Measurements from ENCODE around the gene FOXP1. TPM values are rescaled to one million over a fixed set of nuclear protein-coding genes. Genes with fewer than 3 reads are reported as not detected.

The FOXP1 gene
- total and polyA plus RNA-seq, 4 donors = 4.9 to 35.4 (median 32.0) TPM

GRCh38 chr3:71211083-71211482 is 372.4 kb downstream of the FOXP1 start:
- 57% methylated on average over 4 of the region's 4 CpGs for WGBS
- no peak for DNase-seq (ENCODE audit: low spot score)
- Histone ChIP-seq H3K27ac (ENCODE audit: low read depth in 1 of 2, low read length in 2 of 2) (peak overlapping the region; percentile 49 to 68), H3K9ac (ENCODE audit: low read depth in 1 of 2, low read length in 2 of 2) (no peak overlapping the region), H3K4me1 (ENCODE audit: control insufficient read depth in 4 of 4, insufficient read depth in 4 of 4, low read length in 3 of 4) (peaks cover 8 to 42% (median 37%) of the 10 kb centered on the region in 4 donors), H3K4me3 (ENCODE audit: low read depth in 1 of 3, low read length in 3 of 3) (no peak overlapping the region), H3K9me3 (ENCODE audit: control insufficient read depth in 4 of 4, low read length in 3 of 4) (no peaks in the 10 kb centered on the region), H3K27me3 (ENCODE audit: control insufficient read depth in 4 of 4, insufficient read depth in 4 of 4, low read length in 3 of 4) (no peaks in the 10 kb centered on the region), H3K36me3 (ENCODE audit: control insufficient read depth in 4 of 4, insufficient read depth in 3 of 4, low read depth in 1 of 4, low read length in 3 of 4) (no peaks in the 10 kb centered on the region)
- peak; percentile 48 to 59 for TF ChIP-seq HNF4A (conservative IDR thresholded peaks at IDR 0.05)
- no peak for TF ChIP-seq GABPA (IDR thresholded peaks at IDR 0.05 in 1 of 2, conservative IDR thresholded peaks at IDR 0.05 in 1 of 2)

- H3K4me1 ChIP-seq (ENCODE audit: control insufficient read depth in 4 of 4, insufficient read depth in 4 of 4, low read length in 3 of 4) = peaks cover 6 to 42% (median 37%) of the 10 kb centered on the region in 4 donors
- peak overlapping the region; percentile 68 to 87 for H3K27ac ChIP-seq (ENCODE audit: low read depth in 1 of 2, low read length in 2 of 2)
- no peaks in the 10 kb centered on the region for H3K9me3 ChIP-seq (ENCODE audit: control insufficient read depth in 4 of 4, low read length in 3 of 4)
- TF ChIP-seq HNF4A (conservative IDR thresholded peaks at IDR 0.05) = peak; percentile 55 to 57
- peak; percentile 90 for TF ChIP-seq ATF3 (IDR thresholded peaks at IDR 0.05)
- no peak for TF ChIP-seq TAF1 (conservative IDR thresholded peaks at IDR 0.05)
- no peak for TF ChIP-seq EGR1 (IDR thresholded peaks at IDR 0.05; ENCODE audit: low read depth in 2 of 2)
- TF ChIP-seq REST (IDR thresholded peaks at IDR 0.05) = peak; percentile 32
- no peak for TF ChIP-seq ZBTB33 (IDR thresholded peaks at IDR 0.05)
- TF ChIP-seq FOXA2 (IDR thresholded peaks at IDR 0.05) = no peak
- no peak for TF ChIP-seq FOXA1 (IDR thresholded peaks at IDR 0.05)
- peak; percentile 38 for TF ChIP-seq SP1 (IDR thresholded peaks at IDR 0.05)
- peak; percentile 52 to 67 for TF ChIP-seq RXRA (IDR thresholded peaks at IDR 0.05)
- TF ChIP-seq YY1 (IDR thresholded peaks at IDR 0.05) = peak; percentile 50
- peak; percentile 26 for TF ChIP-seq CTCF (IDR thresholded peaks at IDR 0.05; ENCODE audit: low read depth, low read length, missing input control)
- TF ChIP-seq GABPA (IDR thresholded peaks at IDR 0.05 in 1 of 2, conservative IDR thresholded peaks at IDR 0.05 in 1 of 2) = no peak
- peak; percentile 57 to 80 for TF ChIP-seq JUND (IDR thresholded peaks at IDR 0.05)
- peak; percentile 25 for TF ChIP-seq MAX (IDR thresholded peaks at IDR 0.05)
- no peak for TF ChIP-seq NR2F2 (IDR thresholded peaks at IDR 0.05)
- peak; percentile 41 to 65 for TF ChIP-seq RAD21 (IDR thresholded peaks at IDR 0.05)
- TF ChIP-seq HNF4G (IDR thresholded peaks at IDR 0.05) = no peak
- no peaks in the 10 kb centered on the region for H3K27me3 ChIP-seq (ENCODE audit: control insufficient read depth in 4 of 4, insufficient read depth in 4 of 4, low read length in 3 of 4)
- no peak overlapping the region for H3K4me3 ChIP-seq (ENCODE audit: low read depth in 1 of 3, low read length in 3 of 3)
- no peaks in the 10 kb centered on the region for H3K36me3 ChIP-seq (ENCODE audit: control insufficient read depth in 4 of 4, insufficient read depth in 3 of 4, low read depth in 1 of 4, low read length in 3 of 4)
- H3K9ac ChIP-seq (ENCODE audit: low read depth in 1 of 2, low read length in 2 of 2) = no peak overlapping the region
- no peak for DNase-seq (ENCODE audit: low spot score)
- 20% methylated on average over 4 of the region's 4 CpGs for WGBS
Observed at GRCh38 chr3:71210257-71211007, 373.1 kb downstream of the FOXP1 start.
